HepG2 (cell line): Measurements from ENCODE around the gene TTPAL. TPM values are rescaled to one million over a fixed set of nuclear protein-coding genes. Genes with fewer than 3 reads are reported as not detected.

Experiments
- ARNTL ChIP-seq: sonication (generic); formaldehyde crosslinking; IDR thresholded peaks from 2 replicates; pipeline ENCODE4 v1.4.0; 2020; ENCODE audit warnings: mild to moderate bottlenecking, missing genetic modification reagents
- ATRX ChIP-seq: sonication (generic); formaldehyde crosslinking; IDR thresholded peaks from 2 replicates; pipeline ENCODE4 v1.4.0; 2020; ENCODE audit warnings: missing genetic modification reagents, borderline replicate concordance
- ELF4 ChIP-seq: sonication (generic); formaldehyde crosslinking; IDR thresholded peaks from 2 replicates; pipeline ENCODE4 v1.5.0; 2020; ENCODE audit warnings: missing genetic modification reagents, mild to moderate bottlenecking, moderate library complexity, borderline replicate concordance
- HOMEZ ChIP-seq: IDR thresholded peaks from 2 replicates; pipeline ENCODE4 v1.6.1; 2016; ENCODE audit warnings: low read depth
- PRDM15 ChIP-seq: sonication (generic); formaldehyde crosslinking; IDR thresholded peaks from 2 replicates; pipeline ENCODE4 v1.4.0; 2020; ENCODE audit warnings: missing genetic modification reagents
- REL ChIP-seq: sonication (generic); formaldehyde crosslinking; conservative IDR thresholded peaks from 2 replicates; pipeline ENCODE4 v1.8.0; 2022; ENCODE audit warnings: mild to moderate bottlenecking, missing genetic modification reagents, moderate library complexity
- RNF2 ChIP-seq: fragments of 450-650 bp; conservative IDR thresholded peaks from 2 replicates; pipeline ENCODE4 v1.6.1; 2016; ENCODE audit warnings: low read depth
- STAG1 ChIP-seq: sonication (generic); formaldehyde crosslinking; IDR thresholded peaks from 2 replicates; pipeline ENCODE4 v1.4.0; 2020; ENCODE audit warnings: missing genetic modification reagents
- ZBTB38 ChIP-seq: sonication (generic); formaldehyde crosslinking; IDR thresholded peaks from 2 replicates; pipeline ENCODE4 v1.5.1; 2020; ENCODE audit warnings: mild to moderate bottlenecking, missing genetic modification reagents
- ZBTB39 ChIP-seq: sonication (generic); formaldehyde crosslinking; IDR thresholded peaks from 2 replicates; pipeline ENCODE4 v1.5.0; 2020; ENCODE audit warnings: missing genetic modification reagents
- ZBTB44 ChIP-seq: sonication (generic); formaldehyde crosslinking; IDR thresholded peaks from 2 replicates; pipeline ENCODE4 v1.4.0; 2020; ENCODE audit warnings: missing genetic modification reagents
- ZC3H4 ChIP-seq: sonication (generic); formaldehyde crosslinking; IDR thresholded peaks from 2 replicates; pipeline ENCODE4 v1.4.0; 2020; ENCODE audit warnings: missing genetic modification reagents, borderline replicate concordance
- ZNF136 ChIP-seq: sonication (generic); formaldehyde crosslinking; IDR thresholded peaks from 2 replicates; pipeline ENCODE4 v1.8.1; 2022; ENCODE audit warnings: low read depth, mild to moderate bottlenecking, moderate library complexity, missing genetic modification reagents
- ZNF260 ChIP-seq: sonication (generic); formaldehyde crosslinking; IDR thresholded peaks from 2 replicates; pipeline ENCODE4 v1.4.0; 2020; ENCODE audit warnings: missing genetic modification reagents, low read depth, mild to moderate bottlenecking, borderline replicate concordance
- ZNF609 ChIP-seq: sonication (generic); formaldehyde crosslinking; IDR thresholded peaks from 2 replicates; pipeline ENCODE4 v1.4.0; 2020; ENCODE audit warnings: mild to moderate bottlenecking, missing genetic modification reagents, borderline replicate concordance
- ZNF841 ChIP-seq: sonication (generic); formaldehyde crosslinking; IDR thresholded peaks from 2 replicates; pipeline ENCODE4 v1.8.1; 2023; ENCODE audit warnings: missing genetic modification reagents, borderline replicate concordance
- polyA plus RNA-seq, 8 experiments: library from polyadenylated mRNA; depleted of rRNA in 3 of 8; stranded (reverse) in 7 of 8; unstranded in 1 of 8; fragments of >200 nt; fragmentation: Illumina TruSeq in 4 of 8; extraction: Trizol in 4 of 8; gene quantifications; 2 replicates each; pipeline versions ENCODE4 v1.2.1 to v1.2.3, GENCODE V29; 2011 to 2016; ENCODE audit warnings: low read depth in 4 of 8, missing spikeins in 1 of 8, mixed read lengths in 1 of 8; ENCODE audit not compliant: insufficient read depth in 1 of 8
- total RNA-seq, 5 experiments: library from RNA; depleted of rRNA; stranded (reverse); fragments of >200 nt; fragmentation: Illumina TruSeq; extraction: Trizol; gene quantifications; 2 replicates each; pipeline ENCODE4 v1.2.3, GENCODE V29; 2016; ENCODE audit warnings: low read depth in 1 of 5

Gene TTPAL
- total and polyA plus RNA-seq, 2 of the 13 experiments (the other 11 are each of a cell fraction or from before 2014, with no cell fraction given): 4.3 to 18.8 TPM

- TF ChIP-seq PRDM15 (no peak), ARNTL (CRISPR knock-in tag) (no peak), ZNF136 (no peak), ZBTB44 (CRISPR knock-in tag) (peak; percentile 30; the same call in 1 of the 2 replicates), ATRX (CRISPR knock-in tag) (0 out of 2 replicates have a peak, but pooled peaks have one; percentile 48), ZNF609 (no peak), ZNF841 (CRISPR knock-in tag) (no peak), HOMEZ (peak; percentile 61; the same call in 1 of the 2 replicates), ZBTB38 (no peak), REL (CRISPR knock-in tag) (no peak), ELF4 (CRISPR knock-in tag) (no peak), ZNF260 (CRISPR knock-in tag) (no peak), ZC3H4 (CRISPR knock-in tag) (no peak), ZBTB39 (no peak), STAG1 (peak; percentile 100), RNF2 (no peak)
Observed at GRCh38 chr20:44471481-44471882, 4.2 kb upstream of the TTPAL start (continued).
